ENCODE measurements around the gene TTLL11.

Gene TTLL11

DNA sequence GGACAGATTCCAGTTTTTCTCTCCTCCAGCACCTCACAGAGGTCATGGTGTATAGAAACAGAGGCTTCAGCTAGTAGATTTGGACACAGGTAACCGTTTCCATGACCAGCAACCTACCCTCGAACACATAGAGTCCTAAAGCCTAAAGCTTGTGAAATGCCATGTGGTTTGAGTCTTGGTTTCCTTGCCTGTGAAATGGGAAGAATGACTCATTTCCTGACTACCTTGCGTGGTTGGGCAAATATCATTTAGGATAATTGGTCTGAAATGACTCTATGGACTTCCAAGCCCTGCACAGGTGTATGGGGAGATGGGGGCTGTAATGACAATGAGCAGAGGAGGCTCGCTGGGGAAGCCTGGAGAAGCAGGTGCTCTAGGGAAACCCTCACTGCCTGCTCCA, 134.6 kb downstream of the TTLL11 start:
- no peak for DNase-seq

DNA sequence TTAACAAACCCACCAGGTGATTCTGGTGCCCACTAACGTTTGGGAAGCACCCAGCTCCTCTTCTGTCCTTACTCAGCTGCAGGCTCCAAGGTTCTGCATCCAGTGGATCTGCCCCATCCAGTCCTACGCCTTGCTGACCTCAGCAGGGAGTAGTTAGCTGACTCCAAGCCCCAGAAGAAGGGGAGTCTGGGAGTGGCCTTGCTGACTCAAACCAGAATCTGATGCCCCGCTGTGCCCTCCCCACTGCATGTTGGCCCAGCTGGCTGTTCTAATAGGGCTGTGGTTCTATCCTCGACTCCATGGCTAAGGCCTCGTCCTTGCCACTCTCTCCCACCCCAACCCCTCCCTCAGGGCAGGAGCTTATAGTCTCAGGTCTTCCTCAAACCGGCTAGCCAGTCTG, 136.3 kb downstream of the TTLL11 start:
- DNase-seq: no peak

DNA sequence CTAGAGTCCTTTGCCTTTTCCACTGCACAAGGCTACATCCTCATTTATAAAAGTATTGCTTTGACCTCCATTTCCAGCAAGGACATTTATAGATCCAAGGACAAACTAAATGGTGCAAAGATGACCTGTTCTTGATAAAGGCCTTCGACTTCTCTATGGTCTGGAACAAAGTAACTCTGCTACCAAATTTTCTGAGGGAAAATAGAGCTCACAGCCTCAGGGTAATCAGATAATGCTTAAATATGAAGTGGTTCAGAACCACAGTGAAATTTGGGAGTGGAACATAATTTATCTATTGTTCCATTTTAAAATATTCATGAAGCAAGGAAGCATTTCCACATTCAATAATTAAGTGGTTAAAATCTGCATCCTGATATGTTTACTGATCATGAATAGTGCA, 137.5 kb downstream of the TTLL11 start:
- DNase-seq: no peak

DNA sequence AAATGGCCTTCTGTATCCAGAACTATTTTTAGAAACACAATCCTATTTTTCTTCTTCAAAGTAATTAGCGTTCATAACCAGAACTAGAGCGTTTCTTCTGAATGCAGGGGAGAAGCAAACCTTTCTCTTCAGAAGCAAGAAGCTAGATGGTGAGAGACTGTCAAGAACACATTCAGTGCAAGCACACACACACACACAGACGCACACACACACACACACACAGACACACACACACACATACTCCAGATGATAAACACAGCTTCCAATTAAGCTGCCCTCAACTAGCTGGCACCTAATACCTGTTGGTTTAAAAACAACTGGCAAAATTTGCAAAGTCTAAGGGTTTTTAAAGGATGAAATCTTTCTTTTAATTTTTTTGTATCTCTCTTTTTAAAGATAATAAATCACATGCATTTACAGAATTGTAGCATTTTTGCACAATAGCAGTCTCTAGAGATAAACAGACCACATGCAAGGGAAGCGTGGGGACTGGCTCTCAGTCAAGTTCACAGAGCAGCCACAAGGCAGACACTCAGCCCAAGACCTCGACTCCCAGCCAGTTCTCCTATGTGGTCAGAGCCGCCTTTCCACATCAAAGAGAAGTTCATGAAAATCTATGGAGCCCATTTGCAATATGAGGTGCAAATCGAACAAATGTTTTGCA, 138.5 kb downstream of the TTLL11 start:
- no peak for DNase-seq

- no peak for DNase-seq
Measured at GRCh38 chr9:121952611-121953010, 140.5 kb downstream of the TTLL11 start.

GRCh38 chr9:121950866-121951265, 142.2 kb downstream of the TTLL11 start:
- DNase-seq: no peak

- DNase-seq: no peak
Measured at GRCh38 chr9:121950441-121950840, 142.7 kb downstream of the TTLL11 start.

DNA sequence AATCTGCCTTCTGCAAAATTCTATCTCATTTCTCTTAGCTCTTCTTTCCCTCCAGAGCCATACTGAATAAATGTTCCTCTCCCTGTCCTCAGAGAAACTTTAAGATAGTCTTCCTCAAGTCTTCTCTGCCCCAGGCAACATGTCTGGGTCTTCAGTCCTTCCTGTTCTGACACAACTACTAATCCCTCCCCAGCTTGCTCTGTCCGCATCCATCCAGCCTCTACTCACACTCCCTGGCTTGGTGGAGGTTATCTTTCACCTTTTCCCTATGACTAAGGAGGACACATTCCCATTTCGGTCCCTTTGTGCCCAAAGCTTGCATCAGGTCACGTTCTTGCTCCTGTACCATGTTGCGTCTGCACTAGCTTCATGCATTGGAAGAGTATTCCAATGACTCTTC, 143.3 kb downstream of the TTLL11 start:
- no peak for DNase-seq

DNA sequence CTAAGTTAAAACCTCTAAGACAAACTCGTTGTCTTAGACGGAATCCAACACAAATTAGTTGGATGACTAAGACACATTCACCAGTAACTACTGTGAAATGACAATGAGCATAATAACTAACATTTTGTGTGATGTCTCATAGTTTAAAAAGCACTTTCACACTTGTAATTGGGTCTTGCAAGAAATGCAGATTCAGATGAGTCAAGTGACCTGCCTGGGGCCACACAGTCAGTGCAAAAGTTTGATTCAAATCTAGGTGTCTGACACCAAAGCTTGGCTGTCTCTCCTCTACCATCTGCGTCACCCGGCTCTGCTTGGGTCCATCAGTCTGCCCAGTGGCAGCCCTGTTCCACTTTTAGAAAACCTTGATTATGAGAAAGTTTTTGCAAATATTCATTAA, 143.7 kb downstream of the TTLL11 start:
- DNase-seq: no peak

GRCh38 chr9:121947775-121948174, 145.3 kb downstream of the TTLL11 start:
- DNase-seq: no peak

DNA sequence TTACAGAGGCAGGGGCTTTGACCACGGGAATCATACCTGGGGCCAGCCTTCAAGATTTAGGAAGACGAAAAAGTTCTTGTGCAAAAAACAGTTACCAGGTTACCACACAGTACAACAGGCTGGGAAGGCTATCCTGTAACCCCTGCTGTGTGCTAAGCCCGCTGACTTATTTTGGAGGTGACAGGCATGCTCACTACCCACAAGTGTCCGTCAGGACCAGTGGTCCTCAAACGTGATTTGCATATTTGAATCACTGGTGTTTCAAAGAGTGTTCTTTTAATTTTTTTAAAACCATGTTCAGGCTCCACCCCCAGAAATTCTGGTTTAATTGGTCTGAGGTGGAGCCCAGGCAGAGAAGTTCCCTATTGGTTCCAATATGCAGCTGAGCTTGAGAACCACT, 146.6 kb downstream of the TTLL11 start:
- no peak for DNase-seq

GRCh38 chr9:121945849-121946248, 147.3 kb downstream of the TTLL11 start:
- DNase-seq: peak in 1 of 2 experiments; percentile 34

DNA sequence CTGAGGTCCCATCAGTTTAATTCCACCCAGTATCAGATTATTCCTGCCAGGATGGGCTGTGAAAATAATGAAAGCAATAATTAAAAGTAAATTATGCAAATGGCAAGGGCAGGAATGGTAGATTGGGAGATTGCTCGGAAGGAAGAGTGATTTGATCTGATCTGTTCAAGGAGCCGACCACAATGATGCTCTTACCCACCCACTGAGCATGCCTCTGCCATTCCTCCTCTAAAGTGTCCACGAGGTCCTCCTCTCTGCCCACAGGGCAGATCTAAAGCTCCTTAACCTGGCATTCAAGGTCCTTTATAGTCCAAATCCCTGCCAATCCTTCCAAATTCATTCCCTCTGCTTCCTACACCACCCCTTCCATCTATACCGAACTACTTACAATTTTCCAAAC, 147.8 kb downstream of the TTLL11 start:
- no peak for DNase-seq

DNA sequence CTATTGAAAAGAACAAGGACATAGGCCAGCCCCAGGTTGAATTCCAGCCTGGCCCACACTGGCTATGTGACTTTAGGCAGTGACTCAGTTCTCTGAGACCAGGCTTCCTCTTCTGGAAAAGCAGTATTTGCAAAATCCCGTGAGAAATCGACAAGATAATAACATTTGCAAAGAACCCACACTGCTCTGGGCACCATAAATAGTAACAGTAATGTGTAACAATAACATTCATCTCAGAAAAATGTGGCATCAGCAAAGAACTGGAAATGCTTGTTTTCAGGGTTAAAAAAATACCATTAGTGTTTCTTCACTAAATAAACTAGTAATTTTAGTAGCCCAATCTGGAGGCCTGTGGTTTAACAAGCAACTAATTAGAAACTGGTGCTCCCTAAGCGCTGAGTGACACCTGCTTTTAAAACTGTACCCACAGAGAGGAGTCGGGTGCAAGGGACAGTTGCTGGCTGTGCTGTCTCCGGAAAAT, 148.4 kb downstream of the TTLL11 start:
- no peak for DNase-seq

GRCh38 chr9:121943463-121943862, 149.6 kb downstream of the TTLL11 start:
- DNase-seq: no peak

GRCh38 chr9:121942866-121943382, 150.2 kb downstream of the TTLL11 start:
- no peak for DNase-seq

DNA sequence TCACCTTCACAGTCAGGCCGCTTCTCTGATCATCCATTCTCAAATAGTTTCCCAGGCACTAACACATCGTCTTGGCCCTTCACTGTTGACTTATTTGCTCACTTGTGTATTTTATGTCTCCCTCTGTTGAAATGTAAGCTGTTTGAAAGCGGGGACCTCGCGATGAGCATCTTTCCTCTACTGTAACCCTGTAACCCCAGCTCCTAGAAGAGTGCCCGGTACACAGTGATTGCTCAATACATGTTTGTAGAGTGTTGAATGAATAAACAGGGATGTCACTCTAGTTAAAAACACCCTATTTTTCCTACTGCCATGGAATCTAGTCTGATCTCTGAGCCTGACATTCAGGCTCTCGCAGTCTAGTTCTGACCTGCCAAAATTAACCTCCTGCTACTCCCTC, 150.8 kb downstream of the TTLL11 start:
- no peak for DNase-seq

DNA sequence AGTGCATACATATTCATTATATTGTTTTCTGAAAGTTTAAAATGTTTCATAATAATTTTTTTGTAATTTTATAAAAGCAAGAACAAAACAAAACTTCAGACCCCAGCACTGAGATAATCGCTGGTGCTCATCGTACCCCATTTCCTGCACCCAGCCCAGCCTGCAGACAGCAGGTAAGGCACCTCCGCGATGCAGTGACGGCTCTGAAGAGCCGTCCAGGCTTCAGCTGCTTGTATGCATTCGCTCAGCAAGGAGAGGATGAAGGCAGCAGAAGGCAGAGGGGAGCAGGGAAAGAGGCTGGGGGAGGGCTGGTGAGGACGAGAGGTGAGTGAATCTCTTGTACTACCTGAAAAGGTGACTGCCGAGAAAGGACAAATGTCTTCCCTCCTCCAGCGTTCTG, 153.5 kb downstream of the TTLL11 start:
- DNase-seq: no peak

GRCh38 chr9:121938621-121939020, 154.5 kb downstream of the TTLL11 start:
- no peak for DNase-seq

DNA sequence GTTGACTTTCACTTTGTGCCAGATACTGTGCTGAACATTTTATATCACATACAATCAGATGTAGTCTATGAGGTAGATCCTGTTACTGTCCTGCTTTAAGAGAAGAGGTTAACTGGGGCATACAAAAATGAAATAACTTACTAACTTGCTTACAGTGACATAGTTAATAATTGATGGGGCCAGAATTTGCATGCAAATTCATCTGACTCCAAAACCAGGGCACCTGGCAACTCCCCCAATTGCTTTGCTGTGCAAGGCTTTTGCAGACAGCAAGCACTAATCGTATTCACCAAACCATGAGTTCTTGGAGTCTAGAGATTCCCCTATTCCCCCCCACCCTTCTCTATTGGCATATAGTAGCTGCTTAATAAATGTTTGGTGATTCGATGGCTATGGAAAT, 155.9 kb downstream of the TTLL11 start:
- DNase-seq: no peak

- no peak for DNase-seq
Measured at GRCh38 chr9:121935739-121936138, 157.4 kb downstream of the TTLL11 start.

DNA sequence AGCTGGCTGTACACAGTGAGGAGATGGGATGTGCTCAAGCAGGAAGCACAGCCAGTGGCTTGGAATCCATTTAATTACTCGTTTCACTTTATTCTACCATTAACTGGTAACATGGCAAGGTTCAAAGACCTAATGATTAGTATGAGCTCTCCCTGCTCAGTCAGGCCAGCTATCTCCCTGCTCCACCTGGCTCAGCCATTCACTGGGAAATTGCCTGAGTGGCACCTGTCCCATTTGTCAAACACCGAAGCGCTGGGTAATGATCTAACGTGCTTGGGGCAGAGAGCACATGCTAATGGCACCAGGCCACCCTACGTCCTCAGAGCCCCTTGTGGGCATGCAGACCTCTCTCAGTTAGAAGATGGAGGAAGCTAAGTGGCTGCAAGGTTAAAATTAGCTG, 162.2 kb downstream of the TTLL11 start:
- no peak for DNase-seq

DNA sequence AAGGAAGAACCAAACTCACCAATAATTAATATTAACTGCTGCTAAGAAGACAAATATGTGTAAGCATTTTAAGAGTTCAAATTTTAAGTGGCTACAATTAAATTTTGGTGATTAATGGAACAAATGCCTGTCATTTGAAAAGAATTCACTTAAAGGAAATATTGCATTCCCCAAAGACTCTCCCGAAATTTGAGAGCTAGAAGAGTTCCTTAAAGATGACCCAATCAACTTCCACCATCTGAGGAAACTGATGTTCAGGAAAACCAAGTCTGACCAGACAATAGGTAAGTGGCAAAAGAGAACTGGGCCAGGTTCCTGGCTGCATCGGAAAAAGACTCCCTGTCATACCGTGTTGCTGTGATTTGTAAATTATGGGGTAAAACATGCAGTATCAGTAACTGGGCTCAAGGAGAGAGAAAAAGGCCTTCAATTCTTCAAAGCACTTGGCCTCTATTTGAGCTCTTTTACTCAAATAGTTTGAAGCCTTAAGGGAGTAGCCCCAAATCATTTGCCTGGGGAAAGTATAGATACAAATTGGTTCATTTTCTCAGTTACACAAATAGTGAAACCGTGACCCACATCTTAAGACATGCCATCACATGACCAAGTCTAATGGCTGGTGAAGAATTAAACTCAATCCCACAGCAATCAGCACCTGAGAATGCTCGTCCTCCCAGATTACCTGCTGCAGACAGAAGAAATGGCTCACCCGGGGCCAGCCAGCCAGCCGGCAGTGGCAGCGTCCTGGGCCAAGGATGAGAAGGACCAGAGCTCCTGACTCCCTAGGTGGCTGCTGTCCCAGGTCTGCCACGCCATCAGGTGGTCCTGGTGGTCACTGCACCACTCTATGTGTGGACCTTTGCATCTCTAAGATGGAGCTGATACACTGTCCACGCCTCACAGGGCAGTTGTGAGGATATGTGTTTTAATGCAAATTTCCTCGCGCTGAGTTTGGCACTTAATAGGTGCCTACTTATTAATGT, 162.9 kb downstream of the TTLL11 start:
- no peak for DNase-seq

DNA sequence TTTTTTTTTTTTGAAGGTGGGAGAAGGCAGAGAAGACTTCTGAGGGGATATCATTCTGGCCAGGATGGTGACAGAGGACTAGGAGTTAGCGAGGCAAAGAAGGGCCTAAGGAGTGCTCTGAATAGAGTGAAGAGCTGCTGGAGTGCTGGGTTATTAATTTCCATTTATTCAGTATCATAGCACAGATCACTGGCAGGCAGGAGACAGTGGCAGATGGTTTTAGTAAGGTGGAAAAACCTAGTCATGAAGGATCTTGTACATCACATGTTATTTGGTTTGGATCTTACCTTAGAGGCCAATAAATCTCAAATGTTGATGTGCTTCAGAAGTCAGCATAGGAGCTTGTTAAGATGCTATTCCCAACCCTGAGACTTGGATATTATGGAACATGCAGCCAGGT, 165.5 kb downstream of the TTLL11 start:
- DNase-seq: no peak

Measured in SW 1271 (cell line).